ENCODE results near the gene VARS2.

VARS2 gene

DNA sequence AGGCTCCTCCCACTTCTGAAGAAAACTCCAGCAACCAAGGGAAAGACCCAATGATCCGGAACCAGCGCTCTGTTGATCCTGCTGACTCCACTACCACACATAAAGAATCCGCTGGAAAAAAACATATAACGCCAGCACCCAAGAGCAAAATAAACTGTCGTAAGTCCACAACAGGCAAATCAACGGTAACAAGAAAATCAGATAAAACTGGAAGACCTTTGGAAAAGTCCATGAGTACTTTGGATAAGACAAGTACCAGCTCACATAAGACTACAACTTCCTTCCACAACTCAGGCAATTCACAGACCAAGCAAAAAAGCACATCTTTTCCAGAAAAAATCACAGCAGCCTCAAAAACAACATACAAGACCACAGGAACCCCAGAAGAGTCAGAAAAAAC lies 34.8 kb downstream of the VARS2 start:
- H3K9ac ChIP-seq (ENCODE audit: low read length), result no peak overlapping the region
- no peak overlapping the region for H2BK5ac ChIP-seq (ENCODE audit: low read length)
- no peaks in the 10 kb centered on the region for H3K79me1 ChIP-seq (ENCODE audit: low read length)
- H2AK5ac ChIP-seq (ENCODE audit: low read length), result no peak overlapping the region
- H2BK15ac ChIP-seq (replicated peaks; ENCODE audit: low read depth), result no peak overlapping the region
- no peak overlapping the region for H4K5ac ChIP-seq (ENCODE audit: low read length)
- no peaks in the 10 kb centered on the region for H3K27me3 ChIP-seq (ENCODE audit: insufficient read depth, low read length, poor library complexity)
- H3K23ac ChIP-seq (ENCODE audit: low read length), result no peak overlapping the region
- H4K8ac ChIP-seq (ENCODE audit: low read depth, low read length), result no peak overlapping the region
- WGBS (ENCODE audit: extremely low coverage, insufficient coverage, low lambda C conversion rate), result no CpG with 5 or more reads among the region's 6 CpGs
- H3K4me3 ChIP-seq (ENCODE audit: low read length), result no peak overlapping the region
- H3K18ac ChIP-seq (ENCODE audit: low read length), result no peak overlapping the region
- no peak overlapping the region for H3K4ac ChIP-seq (ENCODE audit: low read depth, low read length)
- no peak overlapping the region for H3K27ac ChIP-seq (ENCODE audit: low read depth, low read length)
- no peak for DNase-seq
- H2BK120ac ChIP-seq (ENCODE audit: low read depth, low read length), result no peak overlapping the region
- no peaks in the 10 kb centered on the region for H3K79me2 ChIP-seq (ENCODE audit: control insufficient read depth, insufficient read depth, low read length)
- no peak overlapping the region for H3K56ac ChIP-seq (ENCODE audit: low read length)
- H3K4me1 ChIP-seq (ENCODE audit: control insufficient read depth, low read depth, low read length), result no peaks in the 10 kb centered on the region
- no peaks in the 10 kb centered on the region for H3K36me3 ChIP-seq (ENCODE audit: control insufficient read depth, insufficient read depth, low read length)
- no peak overlapping the region for H3K4me2 ChIP-seq (ENCODE audit: low read length)

DNA sequence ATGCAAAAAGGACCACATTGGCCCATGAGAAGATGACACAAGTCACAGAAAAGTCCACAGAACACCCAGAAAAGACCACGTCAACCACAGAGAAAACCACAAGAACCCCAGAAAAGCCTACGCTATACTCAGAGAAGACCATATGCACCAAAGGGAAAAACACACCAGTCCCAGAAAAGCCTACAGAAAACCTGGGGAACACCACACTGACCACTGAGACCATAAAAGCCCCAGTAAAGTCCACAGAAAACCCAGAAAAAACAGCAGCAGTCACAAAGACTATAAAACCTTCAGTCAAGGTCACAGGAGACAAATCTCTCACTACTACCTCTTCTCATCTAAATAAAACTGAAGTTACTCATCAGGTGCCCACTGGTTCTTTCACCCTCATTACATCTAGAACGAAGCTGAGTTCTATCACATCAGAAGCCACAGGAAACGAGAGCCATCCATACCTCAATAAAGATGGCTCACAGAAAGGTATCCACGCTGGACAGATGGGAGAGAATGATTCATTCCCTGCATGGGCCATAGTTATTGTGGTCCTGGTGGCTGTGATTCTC lies 38.0 kb downstream of the VARS2 start:
- Histone ChIP-seq H2BK5ac (ENCODE audit: low read length) (no peak overlapping the region), H3K36me3 (ENCODE audit: control insufficient read depth, insufficient read depth, low read length) (no peaks in the 10 kb centered on the region), H4K5ac (ENCODE audit: low read length) (no peak overlapping the region), H2BK120ac (ENCODE audit: low read depth, low read length) (no peak overlapping the region), H3K4ac (ENCODE audit: low read depth, low read length) (no peak overlapping the region), H3K79me1 (ENCODE audit: low read length) (no peaks in the 10 kb centered on the region), H2BK15ac (replicated peaks; ENCODE audit: low read depth) (no peak overlapping the region), H4K8ac (ENCODE audit: low read depth, low read length) (no peak overlapping the region), H3K27ac (ENCODE audit: low read depth, low read length) (no peak overlapping the region), H3K4me1 (ENCODE audit: control insufficient read depth, low read depth, low read length) (peaks cover 9% of the 10 kb centered on the region), H3K23ac (ENCODE audit: low read length) (no peak overlapping the region), H3K4me2 (ENCODE audit: low read length) (no peak overlapping the region), H3K79me2 (ENCODE audit: control insufficient read depth, insufficient read depth, low read length) (no peaks in the 10 kb centered on the region), H3K4me3 (ENCODE audit: low read length) (no peak overlapping the region), H3K27me3 (ENCODE audit: insufficient read depth, low read length, poor library complexity) (no peaks in the 10 kb centered on the region), H3K56ac (ENCODE audit: low read length) (no peak overlapping the region), H2AK5ac (ENCODE audit: low read length) (no peak overlapping the region), H3K18ac (ENCODE audit: low read length) (no peak overlapping the region), H3K9ac (ENCODE audit: low read length) (no peak overlapping the region)
- WGBS (ENCODE audit: extremely low coverage, insufficient coverage, low lambda C conversion rate), result no CpG with 5 or more reads among the region's 5 CpGs
- no peak for DNase-seq

DNA sequence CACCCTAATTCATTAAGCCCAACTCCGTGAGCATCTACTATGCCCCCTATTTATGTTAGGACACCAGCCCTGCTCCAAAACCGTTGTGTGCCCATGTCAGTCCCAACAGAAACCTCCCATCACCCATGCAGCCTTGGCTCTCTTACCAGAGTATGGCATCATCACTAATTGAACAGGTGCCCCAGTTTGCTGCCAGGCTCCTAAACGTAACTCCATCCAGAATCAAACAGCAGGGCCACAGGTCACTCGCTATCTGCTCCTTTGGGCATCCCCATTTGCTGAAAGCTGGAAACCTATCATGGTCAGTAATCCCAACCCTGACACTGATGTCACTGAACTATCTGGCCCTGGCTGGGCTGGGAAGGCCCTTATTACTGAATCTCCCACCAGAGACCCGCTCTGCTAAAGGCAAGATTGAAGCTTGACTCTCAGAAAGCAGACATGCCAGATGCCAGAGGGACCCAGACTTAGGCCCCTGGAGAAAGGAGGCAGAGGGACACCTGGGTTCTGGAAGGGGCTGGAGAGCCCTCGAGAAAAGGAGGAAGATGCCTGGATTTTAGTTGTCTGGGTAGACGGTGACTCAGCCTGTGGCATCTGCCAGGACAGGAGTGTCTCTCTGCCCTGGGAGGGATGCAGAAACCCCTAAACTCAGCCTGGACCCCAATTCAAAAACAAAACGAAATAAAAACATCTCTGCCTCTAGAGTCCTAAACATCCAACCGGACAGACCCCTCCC lies 40.8 kb downstream of the VARS2 start:
- Histone ChIP-seq H3K36me3 (ENCODE audit: control insufficient read depth, insufficient read depth, low read length) (no peaks in the 10 kb centered on the region), H4K8ac (ENCODE audit: low read depth, low read length) (no peak overlapping the region), H3K9ac (ENCODE audit: low read length) (no peak overlapping the region), H3K4me3 (ENCODE audit: low read length) (no peak overlapping the region), H3K18ac (ENCODE audit: low read length) (no peak overlapping the region), H3K56ac (ENCODE audit: low read length) (no peak overlapping the region), H3K27ac (ENCODE audit: low read depth, low read length) (no peak overlapping the region), H3K27me3 (ENCODE audit: insufficient read depth, low read length, poor library complexity) (no peaks in the 10 kb centered on the region), H3K79me1 (ENCODE audit: low read length) (no peaks in the 10 kb centered on the region), H3K4me2 (ENCODE audit: low read length) (no peak overlapping the region), H2BK5ac (ENCODE audit: low read length) (no peak overlapping the region), H2BK120ac (ENCODE audit: low read depth, low read length) (no peak overlapping the region), H3K79me2 (ENCODE audit: control insufficient read depth, insufficient read depth, low read length) (no peaks in the 10 kb centered on the region), H2BK15ac (replicated peaks; ENCODE audit: low read depth) (no peak overlapping the region), H3K4ac (ENCODE audit: low read depth, low read length) (no peak overlapping the region), H2AK5ac (ENCODE audit: low read length) (no peak overlapping the region), H4K5ac (ENCODE audit: low read length) (no peak overlapping the region), H3K23ac (ENCODE audit: low read length) (no peak overlapping the region), H3K4me1 (ENCODE audit: control insufficient read depth, low read depth, low read length) (peaks cover 9% of the 10 kb centered on the region)
- no CpG with 5 or more reads among the region's 9 CpGs for WGBS (ENCODE audit: extremely low coverage, insufficient coverage, low lambda C conversion rate)
- peak; percentile 31 for DNase-seq

DNA sequence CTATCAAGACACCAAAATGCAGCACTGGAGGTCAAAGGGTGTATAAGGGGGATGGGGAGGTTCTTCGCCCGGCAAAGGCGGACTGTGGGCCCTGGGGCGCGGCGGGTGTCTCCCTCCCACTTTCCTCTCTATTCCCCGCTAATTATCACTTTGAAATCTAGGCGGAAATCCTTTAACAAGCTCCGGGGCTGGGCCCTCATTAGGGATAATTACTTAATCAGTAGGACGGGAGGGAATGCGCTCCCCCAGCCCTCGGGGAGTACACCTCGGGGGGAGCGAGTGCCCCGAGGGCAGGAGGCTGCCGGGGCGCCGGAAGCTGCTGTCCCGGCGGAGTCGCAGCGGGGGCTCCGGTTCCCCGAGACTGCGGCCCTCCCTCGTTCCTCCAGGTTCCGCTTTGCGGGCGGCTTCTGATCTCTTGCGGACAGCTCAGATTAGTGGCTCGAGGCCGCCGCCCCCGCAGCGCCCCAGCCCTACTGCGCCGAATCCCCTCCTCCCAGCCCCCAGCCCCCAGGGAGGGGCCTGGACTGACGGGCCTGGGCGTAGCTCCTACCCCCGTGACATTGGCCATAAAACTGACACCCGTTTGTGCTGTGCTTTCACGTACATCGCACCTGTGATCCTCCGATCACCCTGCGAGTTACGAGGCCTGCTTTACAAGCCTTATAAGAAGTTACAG lies 41.5 kb downstream of the VARS2 start:
- Histone ChIP-seq H3K4ac (ENCODE audit: low read depth, low read length) (no peak overlapping the region), H3K79me1 (ENCODE audit: low read length) (no peaks in the 10 kb centered on the region), H3K56ac (ENCODE audit: low read length) (peak overlapping the region; percentile 47), H2BK15ac (replicated peaks; ENCODE audit: low read depth) (no peak overlapping the region), H3K36me3 (ENCODE audit: control insufficient read depth, insufficient read depth, low read length) (no peaks in the 10 kb centered on the region), H3K4me3 (ENCODE audit: low read length) (no peak overlapping the region), H3K79me2 (ENCODE audit: control insufficient read depth, insufficient read depth, low read length) (no peaks in the 10 kb centered on the region), H3K27me3 (ENCODE audit: insufficient read depth, low read length, poor library complexity) (no peaks in the 10 kb centered on the region), H3K27ac (ENCODE audit: low read depth, low read length) (no peak overlapping the region), H3K4me2 (ENCODE audit: low read length) (peak overlapping the region; percentile 45), H3K4me1 (ENCODE audit: control insufficient read depth, low read depth, low read length) (peaks cover 9% of the 10 kb centered on the region), H2AK5ac (ENCODE audit: low read length) (no peak overlapping the region), H3K18ac (ENCODE audit: low read length) (peak overlapping the region; percentile 33), H3K9ac (ENCODE audit: low read length) (no peak overlapping the region), H3K23ac (ENCODE audit: low read length) (no peak overlapping the region), H2BK5ac (ENCODE audit: low read length) (no peak overlapping the region), H4K5ac (ENCODE audit: low read length) (no peak overlapping the region), H2BK120ac (ENCODE audit: low read depth, low read length) (no peak overlapping the region), H4K8ac (ENCODE audit: low read depth, low read length) (no peak overlapping the region)
- peak; percentile 65 for DNase-seq
- WGBS (ENCODE audit: extremely low coverage, insufficient coverage, low lambda C conversion rate), result no CpG with 5 or more reads among the region's 46 CpGs

DNA sequence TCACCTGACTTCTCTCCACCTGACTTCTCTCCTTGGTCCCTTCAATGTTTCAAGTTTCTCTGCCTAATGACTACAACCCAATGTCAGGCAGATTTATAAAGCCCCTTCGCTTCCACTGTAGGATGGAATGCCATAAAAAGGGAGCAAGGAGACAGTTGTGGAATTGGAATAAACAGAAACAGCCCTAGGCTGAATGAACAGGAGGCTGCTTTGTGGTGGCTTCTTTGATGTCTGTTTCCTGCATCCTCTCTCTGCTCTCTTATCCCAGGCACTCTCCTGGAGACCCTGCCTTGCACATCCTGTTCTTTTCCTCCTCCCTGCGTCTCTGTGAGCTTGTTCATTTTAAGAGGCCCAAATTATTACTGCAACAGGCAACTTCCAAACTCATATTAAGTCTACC lies 43.7 kb downstream of the VARS2 start:
- H3K9ac ChIP-seq (ENCODE audit: low read length), result no peak overlapping the region
- no peak overlapping the region for H3K18ac ChIP-seq (ENCODE audit: low read length)
- whole genome bisulfite sequencing (ENCODE audit: extremely low coverage, insufficient coverage, low lambda C conversion rate), result no CpG with 5 or more reads among the region's 2 CpGs
- H4K5ac ChIP-seq (ENCODE audit: low read length), result no peak overlapping the region
- H4K8ac ChIP-seq (ENCODE audit: low read depth, low read length), result no peak overlapping the region
- H3K79me2 ChIP-seq (ENCODE audit: control insufficient read depth, insufficient read depth, low read length), result no peaks in the 10 kb centered on the region
- H2AK5ac ChIP-seq (ENCODE audit: low read length), result no peak overlapping the region
- H3K4me1 ChIP-seq (ENCODE audit: control insufficient read depth, low read depth, low read length), result peaks cover 9% of the 10 kb centered on the region
- H3K4me3 ChIP-seq (ENCODE audit: low read length), result no peak overlapping the region
- no peak overlapping the region for H2BK15ac ChIP-seq (replicated peaks; ENCODE audit: low read depth)
- DNase-seq, result no peak
- H3K4ac ChIP-seq (ENCODE audit: low read depth, low read length), result no peak overlapping the region
- no peaks in the 10 kb centered on the region for H3K36me3 ChIP-seq (ENCODE audit: control insufficient read depth, insufficient read depth, low read length)
- no peak overlapping the region for H2BK5ac ChIP-seq (ENCODE audit: low read length)
- H3K4me2 ChIP-seq (ENCODE audit: low read length), result no peak overlapping the region
- no peak overlapping the region for H3K27ac ChIP-seq (ENCODE audit: low read depth, low read length)
- H2BK120ac ChIP-seq (ENCODE audit: low read depth, low read length), result no peak overlapping the region
- H3K27me3 ChIP-seq (ENCODE audit: insufficient read depth, low read length, poor library complexity), result no peaks in the 10 kb centered on the region
- H3K79me1 ChIP-seq (ENCODE audit: low read length), result no peaks in the 10 kb centered on the region
- no peak overlapping the region for H3K23ac ChIP-seq (ENCODE audit: low read length)
- no peak overlapping the region for H3K56ac ChIP-seq (ENCODE audit: low read length)
